B cell (primary cell): ENCODE results near the gene SEC14L1. TPM values are rescaled to one million over a fixed set of nuclear protein-coding genes. Genes with fewer than 3 reads are reported as not detected.
"Not testable (repeated sequence)": the region's sequence is repeated elsewhere in the genome, so short reads cannot be mapped to it uniquely, and the experiment has no call there.

ENCODE experiments used
- ATAC-seq: fragments of 200-7000 bp; cut with Tn5 transposase; one replicate; pipeline ENCODE4 v1.10.0; 2021; ENCODE audit warnings: low read depth, mild to moderate bottlenecking, moderate number of reproducible peaks, moderate library complexity
- CTCF ChIA-PET: fragments of 350-600 bp; sonication (Branson Sonifier 250); formaldehyde crosslinking; loops from one replicate; lab custom pipeline; 2021; ENCODE audit warnings: antibody characterized with exemption, inconsistent platforms; lab: Charles Lee
- POLR2A ChIA-PET: fragments of 350-600 bp; sonication (Branson Sonifier 250); formaldehyde crosslinking; loops from one replicate; lab custom pipeline; 2021; ENCODE audit warnings: antibody characterized with exemption; lab: Charles Lee
- DNase-seq: peaks from one replicate; pipeline ENCODE4 v3.0.0; 2013
- H2AFZ ChIP-seq: 2 replicates; pipeline ENCODE4 v1.6.1; 2012; ENCODE audit warnings: mild to moderate bottlenecking, low read depth, low read length; ENCODE audit not compliant: insufficient read depth, poor library complexity, severe bottlenecking
- H3K27ac ChIP-seq, 2 donors: 1 replicate in 1 of 2; 2 replicates in 1 of 2; pipeline ENCODE4 v1.5.1; 2012 to 2013; ENCODE audit warnings: low read length in 2 of 2, mild to moderate bottlenecking in 2 of 2, moderate library complexity in 1 of 2
- H3K27me3 ChIP-seq, 4 experiments: fragments of 200-600 bp in 1 of 4; sonication (generic) in 1 of 4; replicated peaks in 1 of 4; 1 replicate in 2 of 4; 2 replicates in 2 of 4; pipeline versions ENCODE4 v1.6.1 to v1.7.0; 2013 to 2016; ENCODE audit warnings: low read length in 3 of 4, mild to moderate bottlenecking in 2 of 4, mixed read lengths in 1 of 4, moderate library complexity in 1 of 4; ENCODE audit not compliant: insufficient read depth in 4 of 4, control insufficient read depth in 3 of 4; ENCODE audit errors: control extremely low read depth in 1 of 4
- H3K36me3 ChIP-seq, 2 experiments: replicated peaks in 1 of 2; 1 replicate in 1 of 2; 2 replicates in 1 of 2; pipeline versions ENCODE4 v1.6.1 to v1.7.1; 2013; ENCODE audit warnings: low read length in 1 of 2; ENCODE audit not compliant: insufficient read depth in 2 of 2, control insufficient read depth in 1 of 2; ENCODE audit errors: control extremely low read depth in 1 of 2, extremely low read depth in 1 of 2
- H3K4me1 ChIP-seq, 2 donors: fragments of 200-600 bp in 1 of 2; sonication (generic) in 1 of 2; 1 replicate in 1 of 2; 2 replicates in 1 of 2; pipeline versions ENCODE4 v1.5.1 to v1.6.1; 2013 to 2017; ENCODE audit warnings: low read length in 2 of 2; ENCODE audit not compliant: control insufficient read depth in 2 of 2, insufficient read depth in 2 of 2
- H3K4me2 ChIP-seq: replicated peaks from 2 replicates; pipeline ENCODE3; 2012; ENCODE audit warnings: mild to moderate bottlenecking, low read depth, low read length; ENCODE audit not compliant: poor library complexity, severe bottlenecking
- H3K4me3 ChIP-seq, 5 experiments: fragments of 200-600 bp in 1 of 5; sonication (generic) in 1 of 5; 1 replicate in 3 of 5; 2 replicates in 2 of 5; pipeline versions ENCODE4 v1.5.1 to v1.7.0; 2011 to 2016; ENCODE audit warnings: low read length in 4 of 5, mild to moderate bottlenecking in 4 of 5, low read depth in 2 of 5, control low read depth in 1 of 5, moderate library complexity in 1 of 5; ENCODE audit not compliant: insufficient read depth in 1 of 5; ENCODE audit errors: control extremely low read depth in 1 of 5, extremely low read depth in 1 of 5
- H3K79me2 ChIP-seq: fragments of 200-600 bp; sonication (generic); one replicate; pipeline ENCODE4 v1.6.0; 2016; ENCODE audit warnings: low read length; ENCODE audit not compliant: control insufficient read depth, insufficient read depth
- H3K9ac ChIP-seq: fragments of 200-600 bp; sonication (generic); 2 replicates; pipeline ENCODE4 v1.6.1; 2017; ENCODE audit warnings: mild to moderate bottlenecking, low read length, moderate library complexity
- H3K9me3 ChIP-seq, 3 donors: one replicate each; pipeline versions ENCODE4 v1.6.1 to v1.7.1; 2013; ENCODE audit warnings: low read length in 2 of 3; ENCODE audit not compliant: control insufficient read depth in 2 of 3, insufficient read depth in 1 of 3; ENCODE audit errors: control extremely low read depth in 1 of 3
- H4K20me1 ChIP-seq: 2 replicates; pipeline ENCODE4 v1.6.0; 2012; ENCODE audit warnings: mild to moderate bottlenecking, low read length; ENCODE audit not compliant: insufficient read depth, control insufficient read depth, poor library complexity, severe bottlenecking
- H3K27ac Mint-ChIP-seq: one replicate; pipeline ENCODE4 v1.8.0; 2021; ENCODE audit warnings: mixed read lengths
- H3K27me3 Mint-ChIP-seq: one replicate; pipeline ENCODE4 v1.8.0; 2021; ENCODE audit warnings: mixed read lengths
- H3K4me1 Mint-ChIP-seq: one replicate; pipeline ENCODE4 v1.8.0; 2021; ENCODE audit warnings: mixed read lengths
- H3K4me3 Mint-ChIP-seq: one replicate; pipeline ENCODE4 v1.8.0; 2021; ENCODE audit warnings: mixed read lengths
- H3K9me3 Mint-ChIP-seq: one replicate; pipeline ENCODE4 v1.8.0; 2022; ENCODE audit warnings: mixed read lengths; ENCODE audit not compliant: insufficient read depth
- CTCF ChIP-seq: fragments of 200-600 bp; IDR thresholded peaks from one replicate; pipeline ENCODE4 v1.8.0; 2022; ENCODE audit warnings: antibody characterized with exemption, mild to moderate bottlenecking
- EZH2 ChIP-seq: IDR thresholded peaks from 2 replicates; pipeline ENCODE4 v1.6.1; 2012; ENCODE audit warnings: borderline replicate concordance, low read depth, mild to moderate bottlenecking, moderate library complexity, low read length; ENCODE audit not compliant: insufficient read depth, poor library complexity, severe bottlenecking
- WGBS: methylation state at CpG from one replicate; pipeline ENCODE4 v1.1.5; 2013; ENCODE audit warnings: missing lambda C conversion rate; ENCODE audit not compliant: insufficient coverage; 5-methylcytosine and 5-hydroxymethylcytosine counted together
- intact Hi-C: fragments of 100-400 bp; cut with micrococcal nuclease; formaldehyde crosslinking; loops from one replicate; pipeline ENCODE4 v1.10.0; 2022
- polyA plus RNA-seq: library from polyadenylated mRNA; depleted of rRNA; stranded (reverse); fragments of >200 nt; gene quantifications from 2 replicates; pipeline ENCODE4 v1.2.3, GENCODE V29; 2012
- total RNA-seq, 2 donors: library from RNA; stranded (reverse); fragments of 120-200 nt in 1 of 2; gene quantifications; 1 replicate in 1 of 2; 2 replicates in 1 of 2; pipeline versions ENCODE4 v1.2.3 to v1.2.4, GENCODE V29; 2013 to 2022

SEC14L1 gene
- total and polyA plus RNA-seq, 2 donors (not counting 1 experiment from before 2014, with no cell fraction given) = 37.7 to 103 TPM

- Histone ChIP-seq H3K4me3 (no peak overlapping the region), H3K79me2 (no peaks in the 10 kb centered on the region), H3K4me2 (no peak overlapping the region), H3K27me3 (peaks cover 0 to 32% (median 2%) of the 10 kb centered on the region in 4 experiments), H3K9ac (no peak overlapping the region), H3K27ac (no peak overlapping the region), H3K36me3 (no peaks in the 10 kb centered on the region), H4K20me1 (no peaks in the 10 kb centered on the region), H3K4me1 (peaks cover 5 to 6% of the 10 kb centered on the region in 2 donors), H2AFZ (no peak overlapping the region), H3K9me3 (peaks cover 0 to 4% (median 0%) of the 10 kb centered on the region in 3 donors)
- WGBS = 88% methylated on average over 1 of the region's 4 CpGs
- H3K4me3 Mint-ChIP-seq = no peak overlapping the region
- H3K4me1 Mint-ChIP-seq = peaks cover 5% of the 10 kb centered on the region
- ChIA-PET POLR2A (no interaction called here), CTCF (interaction anchor here (1.6 to 3.2 kb wide), 2 partner anchors 164 to 165 kb away, joined by 5 to 8 read pairs; no protein-coding TSS in a partner anchor)
- TF ChIP-seq EZH2 (no peak), CTCF (no peak)
- DNase-seq = no peak
- H3K9me3 Mint-ChIP-seq = no peaks in the 10 kb centered on the region
- intact Hi-C loops = no loop called here
- ATAC-seq = no peak
- H3K27me3 Mint-ChIP-seq = peaks cover 27% of the 10 kb centered on the region
- no peak overlapping the region for H3K27ac Mint-ChIP-seq
Measured at GRCh38 chr17:77251622-77252183, 110.9 kb downstream of the SEC14L1 start.

GRCh38 chr17:77252306-77252705, 111.5 kb downstream of the SEC14L1 start:
- H3K9me3 Mint-ChIP-seq, H3K79me2 ChIP-seq, H3K27ac Mint-ChIP-seq, ATAC-seq, CTCF ChIA-PET, H3K4me1 ChIP-seq, H4K20me1 ChIP-seq, H3K4me2 ChIP-seq, H3K9me3 ChIP-seq, H3K27ac ChIP-seq, H3K4me1 Mint-ChIP-seq, POLR2A ChIA-PET, intact Hi-C loops, H3K9ac ChIP-seq, H3K4me3 ChIP-seq, H3K4me3 Mint-ChIP-seq, H3K36me3 ChIP-seq, H2AFZ ChIP-seq, DNase-seq: not testable (repeated sequence)
- peaks cover 0 to 32% (median 2%) of the 10 kb centered on the region in 4 experiments for H3K27me3 ChIP-seq
- 65% methylated on average over 7 of the region's 7 CpGs for WGBS
- H3K27me3 Mint-ChIP-seq = peaks cover 29% of the 10 kb centered on the region
